Osteoblast (primary cell): ENCODE data around the gene ODAD4. TPM values are rescaled to one million over a fixed set of nuclear protein-coding genes. Genes with fewer than 3 reads are reported as not detected.

Experiments used
- DNase-seq: peaks from one replicate; pipeline ENCODE4 v3.0.0; 2011; ENCODE audit warnings: low spot score, mixed read lengths; ENCODE audit not compliant: insufficient read length; ENCODE audit errors: missing footprints
- H2AFZ ChIP-seq: 2 replicates; pipeline ENCODE4 v1.6.0; 2011; ENCODE audit warnings: mild to moderate bottlenecking, low read length
- H3K27ac ChIP-seq: 2 replicates; pipeline ENCODE4 v1.5.1; 2011; ENCODE audit warnings: mild to moderate bottlenecking, low read depth, low read length, moderate library complexity
- H3K27me3 ChIP-seq: 2 replicates; pipeline ENCODE4 v1.6.0; 2012; ENCODE audit warnings: mild to moderate bottlenecking, control low read depth, inconsistent platforms, low read length, moderate library complexity; ENCODE audit not compliant: insufficient read depth
- H3K36me3 ChIP-seq: 2 replicates; pipeline ENCODE4 v1.5.1; 2011; ENCODE audit warnings: mild to moderate bottlenecking, low read length, control low read depth, moderate library complexity; ENCODE audit not compliant: insufficient read depth
- H3K4me1 ChIP-seq: 2 replicates; pipeline ENCODE4 v1.5.1; 2011; ENCODE audit warnings: mild to moderate bottlenecking, low read length, control low read depth, moderate library complexity; ENCODE audit not compliant: insufficient read depth
- H3K4me2 ChIP-seq: 2 replicates; pipeline ENCODE4 v1.6.0; 2011; ENCODE audit warnings: mild to moderate bottlenecking, low read length; ENCODE audit not compliant: insufficient read depth
- H3K4me3 ChIP-seq: fragments of 200-600 bp; sonication (generic); 3 replicates; pipeline ENCODE4 v1.5.1; 2012; ENCODE audit warnings: mild to moderate bottlenecking, low read length, inconsistent platforms; ENCODE audit not compliant: insufficient read depth
- H3K79me2 ChIP-seq: 2 replicates; pipeline ENCODE4 v1.6.0; 2012; ENCODE audit warnings: mild to moderate bottlenecking, low read length, control low read depth, inconsistent platforms; ENCODE audit not compliant: insufficient read depth
- H3K9me3 ChIP-seq: 2 replicates; pipeline ENCODE4 v1.5.1; 2011; ENCODE audit warnings: low read depth, low read length, control low read depth
- H4K20me1 ChIP-seq: 2 replicates; pipeline ENCODE4 v1.6.0; 2012; ENCODE audit warnings: mild to moderate bottlenecking, low read length, control low read depth; ENCODE audit not compliant: insufficient read depth
- total RNA-seq: library from RNA; depleted of rRNA; stranded (reverse); fragments of >200 nt; gene quantifications from 2 replicates; pipeline ENCODE4 v1.2.3, GENCODE V29; 2012
- TF ChIP-seq, protein P1 (sequence below): IDR thresholded peaks from 2 replicates; pipeline ENCODE4 v1.5.1; 2011; ENCODE audit warnings: mild to moderate bottlenecking, low read depth, low read length, moderate library complexity; ENCODE audit errors: extremely low read depth

The ODAD4 gene
- total RNA-seq, 1 donor, result 1.1 TPM

GRCh38 chr17:41914358-41914766 lies 16.1 kb upstream of the ODAD4 start:
- no peaks in the 10 kb centered on the region for H3K9me3 ChIP-seq
- no peak overlapping the region for H2AFZ ChIP-seq
- H4K20me1 ChIP-seq, result peaks cover 58% of the 10 kb centered on the region
- peak overlapping the region; percentile 69 for H3K27ac ChIP-seq
- H3K36me3 ChIP-seq, result peaks cover 49% of the 10 kb centered on the region
- peaks cover 66% of the 10 kb centered on the region for H3K4me1 ChIP-seq
- peak overlapping the region; percentile 53 for H3K4me2 ChIP-seq
- TF ChIP-seq, protein P1, sequence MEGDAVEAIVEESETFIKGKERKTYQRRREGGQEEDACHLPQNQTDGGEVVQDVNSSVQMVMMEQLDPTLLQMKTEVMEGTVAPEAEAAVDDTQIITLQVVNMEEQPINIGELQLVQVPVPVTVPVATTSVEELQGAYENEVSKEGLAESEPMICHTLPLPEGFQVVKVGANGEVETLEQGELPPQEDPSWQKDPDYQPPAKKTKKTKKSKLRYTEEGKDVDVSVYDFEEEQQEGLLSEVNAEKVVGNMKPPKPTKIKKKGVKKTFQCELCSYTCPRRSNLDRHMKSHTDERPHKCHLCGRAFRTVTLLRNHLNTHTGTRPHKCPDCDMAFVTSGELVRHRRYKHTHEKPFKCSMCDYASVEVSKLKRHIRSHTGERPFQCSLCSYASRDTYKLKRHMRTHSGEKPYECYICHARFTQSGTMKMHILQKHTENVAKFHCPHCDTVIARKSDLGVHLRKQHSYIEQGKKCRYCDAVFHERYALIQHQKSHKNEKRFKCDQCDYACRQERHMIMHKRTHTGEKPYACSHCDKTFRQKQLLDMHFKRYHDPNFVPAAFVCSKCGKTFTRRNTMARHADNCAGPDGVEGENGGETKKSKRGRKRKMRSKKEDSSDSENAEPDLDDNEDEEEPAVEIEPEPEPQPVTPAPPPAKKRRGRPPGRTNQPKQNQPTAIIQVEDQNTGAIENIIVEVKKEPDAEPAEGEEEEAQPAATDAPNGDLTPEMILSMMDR, result no peak
- H3K79me2 ChIP-seq, result peaks cover 77% of the 10 kb centered on the region
- peak; percentile 77 for DNase-seq
- peak overlapping the region; percentile 25 for H3K4me3 ChIP-seq
- no peaks in the 10 kb centered on the region for H3K27me3 ChIP-seq

DNA sequence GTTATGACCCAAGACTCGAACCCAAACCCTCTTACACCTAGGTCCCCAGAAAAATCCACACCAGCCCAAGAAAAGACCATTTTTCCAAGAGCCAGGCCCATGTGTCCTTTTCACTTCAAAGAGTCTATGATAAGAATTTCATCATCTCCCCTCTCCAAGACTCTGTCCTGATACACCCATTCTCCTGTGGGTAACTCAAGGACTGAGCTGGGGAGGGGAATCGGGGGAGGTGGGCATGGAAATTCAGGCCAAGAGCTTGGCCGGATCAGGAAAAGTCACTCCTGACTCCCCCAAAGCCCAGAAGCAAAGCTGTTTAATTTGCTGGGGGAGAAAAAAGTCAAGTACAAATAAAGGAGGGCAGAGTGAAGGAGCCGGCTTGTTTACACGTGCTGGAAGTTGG lies 15.4 kb upstream of the ODAD4 start:
- peaks cover 68% of the 10 kb centered on the region for H3K4me1 ChIP-seq
- H3K27ac ChIP-seq, result peak overlapping the region; percentile 69
- H3K9me3 ChIP-seq, result no peaks in the 10 kb centered on the region
- DNase-seq, result no peak
- H4K20me1 ChIP-seq, result peaks cover 58% of the 10 kb centered on the region
- peaks cover 71% of the 10 kb centered on the region for H3K79me2 ChIP-seq
- H3K4me2 ChIP-seq, result peak overlapping the region; percentile 53
- H3K36me3 ChIP-seq, result peaks cover 42% of the 10 kb centered on the region
- TF ChIP-seq, protein P1, result no peak
- no peaks in the 10 kb centered on the region for H3K27me3 ChIP-seq
- no peak overlapping the region for H2AFZ ChIP-seq
- H3K4me3 ChIP-seq, result no peak overlapping the region

- Histone ChIP-seq H4K20me1 (peaks cover 58% of the 10 kb centered on the region), H3K27me3 (no peaks in the 10 kb centered on the region), H2AFZ (no peak overlapping the region), H3K36me3 (peaks cover 37% of the 10 kb centered on the region), H3K4me2 (peak overlapping the region; percentile 53), H3K4me3 (no peak overlapping the region), H3K9me3 (no peaks in the 10 kb centered on the region), H3K79me2 (peaks cover 69% of the 10 kb centered on the region), H3K27ac (peak overlapping the region; percentile 69), H3K4me1 (peaks cover 62% of the 10 kb centered on the region)
- DNase-seq, result peak; percentile 43
- TF ChIP-seq, protein P1, result no peak
These were observed 14.9 kb upstream of the ODAD4 start for GRCh38 chr17:41915566-41915965.

- H4K20me1 ChIP-seq, result peaks cover 53% of the 10 kb centered on the region
- H3K27ac ChIP-seq, result peak overlapping the region; percentile 81
- TF ChIP-seq, protein P1, result no peak
- H3K4me1 ChIP-seq, result peaks cover 55% of the 10 kb centered on the region
- peak overlapping the region; percentile 98 for H3K4me2 ChIP-seq
- H3K4me3 ChIP-seq, result peak overlapping the region; percentile 100
- no peaks in the 10 kb centered on the region for H3K27me3 ChIP-seq
- peaks cover 65% of the 10 kb centered on the region for H3K79me2 ChIP-seq
- H3K9me3 ChIP-seq, result no peaks in the 10 kb centered on the region
- H3K36me3 ChIP-seq, result peaks cover 22% of the 10 kb centered on the region
- peak; percentile 90 for DNase-seq
- H2AFZ ChIP-seq, result no peak overlapping the region
These were observed 13.2 kb upstream of the ODAD4 start for GRCh38 chr17:41917192-41917591.
